Vagina (tissue), 2 donors: ENCODE measurements around the gene S1PR5.

Experiments used
- POLR2AphosphoS5 ChIP-seq, 2 donors: sonication (generic); formaldehyde crosslinking; IDR thresholded peaks; one replicate each; pipeline ENCODE4 v1.9.0; 2017; ENCODE audit warnings: antibody characterized with exemption in 2 of 2, mild to moderate bottlenecking in 2 of 2, low read depth in 1 of 2; ENCODE audit not compliant: insufficient read depth in 1 of 2
- TF ChIP-seq, protein P1 (sequence below), 3 experiments: fragments of 450-650 bp in 2 of 3; fragments of 200-600 bp in 1 of 3; sonication (generic) in 1 of 3; IDR thresholded peaks; one replicate each; pipeline ENCODE4 v1.5.1; 2017 to 2019; ENCODE audit warnings: antibody characterized with exemption in 3 of 3, mild to moderate bottlenecking in 2 of 3, moderate library complexity in 2 of 3

DNA sequence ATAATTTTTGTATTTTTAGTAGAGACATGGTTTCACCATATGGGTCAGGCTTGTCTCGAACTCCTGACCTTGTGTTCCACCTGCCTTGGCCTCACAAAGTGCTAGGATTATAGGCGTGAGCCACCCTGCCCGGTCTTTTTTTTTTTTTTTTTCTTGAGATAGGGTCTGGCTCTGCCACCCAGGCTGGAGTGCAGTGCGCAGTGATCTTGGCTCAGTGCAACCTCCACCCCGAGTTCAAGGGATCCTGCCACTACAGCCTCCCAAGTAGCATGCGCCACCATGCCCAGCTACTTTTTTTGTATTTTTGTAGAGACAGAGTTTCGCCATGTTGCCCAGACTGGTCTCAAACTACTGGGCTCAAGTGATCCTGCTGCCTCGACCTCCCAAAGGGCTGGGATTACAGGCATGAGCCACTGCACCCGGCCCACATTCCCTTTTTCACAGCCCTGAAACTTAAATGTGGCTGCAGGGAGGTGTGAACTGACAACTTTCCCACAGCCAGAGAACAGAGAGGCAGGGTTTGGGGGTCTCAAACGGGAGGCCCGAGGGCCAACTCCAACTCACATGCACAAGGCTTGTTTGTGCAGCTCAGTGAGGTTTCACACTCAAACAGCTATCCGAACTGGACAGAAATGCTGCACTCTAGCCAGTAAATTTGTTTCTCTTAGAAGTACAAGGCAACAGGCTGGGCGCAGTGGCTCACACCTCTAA, 4.4 kb upstream of the S1PR5 start:
- no peak for TF ChIP-seq POLR2AphosphoS5 (IDR thresholded peaks at IDR 0.05; ENCODE audit: insufficient read depth in 1 of 2, low read depth in 1 of 2)
- TF ChIP-seq, protein P1, sequence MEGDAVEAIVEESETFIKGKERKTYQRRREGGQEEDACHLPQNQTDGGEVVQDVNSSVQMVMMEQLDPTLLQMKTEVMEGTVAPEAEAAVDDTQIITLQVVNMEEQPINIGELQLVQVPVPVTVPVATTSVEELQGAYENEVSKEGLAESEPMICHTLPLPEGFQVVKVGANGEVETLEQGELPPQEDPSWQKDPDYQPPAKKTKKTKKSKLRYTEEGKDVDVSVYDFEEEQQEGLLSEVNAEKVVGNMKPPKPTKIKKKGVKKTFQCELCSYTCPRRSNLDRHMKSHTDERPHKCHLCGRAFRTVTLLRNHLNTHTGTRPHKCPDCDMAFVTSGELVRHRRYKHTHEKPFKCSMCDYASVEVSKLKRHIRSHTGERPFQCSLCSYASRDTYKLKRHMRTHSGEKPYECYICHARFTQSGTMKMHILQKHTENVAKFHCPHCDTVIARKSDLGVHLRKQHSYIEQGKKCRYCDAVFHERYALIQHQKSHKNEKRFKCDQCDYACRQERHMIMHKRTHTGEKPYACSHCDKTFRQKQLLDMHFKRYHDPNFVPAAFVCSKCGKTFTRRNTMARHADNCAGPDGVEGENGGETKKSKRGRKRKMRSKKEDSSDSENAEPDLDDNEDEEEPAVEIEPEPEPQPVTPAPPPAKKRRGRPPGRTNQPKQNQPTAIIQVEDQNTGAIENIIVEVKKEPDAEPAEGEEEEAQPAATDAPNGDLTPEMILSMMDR (IDR thresholded peaks at IDR 0.05) = no peak
